Raji (cell line): ENCODE measurements around the gene RFLNA.

Source experiments
- POLR2A ChIP-seq: IDR thresholded peaks from 2 replicates; pipeline ENCODE4 v1.6.1; 2011; ENCODE audit warnings: low read depth, low read length, control low read depth; ENCODE audit not compliant: insufficient read depth

The RFLNA gene

DNA sequence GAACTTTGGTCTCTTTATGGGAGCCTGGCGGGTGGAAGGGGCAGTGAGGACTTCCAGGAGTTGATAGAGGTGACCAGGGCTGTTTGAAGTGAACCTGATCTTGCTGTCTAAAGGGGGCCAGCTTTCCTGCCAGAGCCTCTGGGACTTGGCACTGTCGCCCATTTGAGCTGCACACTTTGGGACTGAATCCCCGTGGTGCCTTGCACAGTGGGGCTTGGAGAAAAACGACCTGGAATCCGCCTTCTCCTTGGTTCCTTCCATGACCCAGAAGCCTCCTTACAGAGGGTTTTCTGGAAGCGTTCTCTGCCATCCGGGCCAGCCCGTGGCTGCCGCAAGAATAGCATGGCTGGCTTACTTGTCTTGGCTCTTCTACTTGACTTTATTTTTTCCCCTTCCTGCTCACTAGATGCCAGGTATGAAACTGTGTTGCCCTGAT, 2.0 kb downstream of the RFLNA start:
- no peak for TF ChIP-seq POLR2A

DNA sequence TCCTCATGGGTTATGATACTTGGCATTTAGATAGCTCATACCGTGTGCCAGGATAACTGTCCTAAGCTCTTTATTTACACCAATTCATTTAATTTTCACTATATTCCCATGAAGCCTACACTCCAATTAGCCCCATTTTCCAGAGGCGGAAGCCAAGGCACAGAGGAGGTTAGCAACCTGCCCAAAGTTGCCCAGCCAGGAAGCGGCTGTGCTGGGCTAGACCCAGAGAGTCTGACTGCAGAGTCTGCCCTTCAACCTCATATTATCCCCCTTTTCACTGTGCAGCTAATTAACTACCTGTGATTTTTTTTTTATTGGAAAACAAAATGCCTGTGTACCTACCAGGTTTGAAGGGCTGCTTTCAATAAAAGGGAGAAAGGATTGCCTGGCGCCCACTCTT, 2.5 kb downstream of the RFLNA start:
- no peak for TF ChIP-seq POLR2A

DNA sequence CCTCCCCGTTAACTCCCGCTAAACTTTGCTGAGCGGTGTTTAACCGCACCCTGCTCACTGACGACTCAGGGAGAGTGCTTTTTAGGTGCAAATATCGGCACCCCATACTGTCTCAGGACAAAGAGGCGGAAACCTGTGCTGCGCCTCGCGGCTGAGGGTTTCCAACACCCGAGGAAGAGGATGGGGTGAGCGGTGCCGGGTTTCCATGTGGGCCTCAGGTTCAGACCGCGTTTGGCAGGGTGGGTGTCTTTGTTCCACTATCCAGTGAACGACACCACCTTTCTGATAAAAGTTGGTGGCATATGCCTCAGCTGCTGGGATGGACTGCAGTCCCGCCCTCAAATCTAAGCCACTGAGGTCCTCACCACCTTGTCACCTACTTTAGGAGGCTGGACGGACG, 3.0 kb downstream of the RFLNA start:
- no peak for TF ChIP-seq POLR2A

DNA sequence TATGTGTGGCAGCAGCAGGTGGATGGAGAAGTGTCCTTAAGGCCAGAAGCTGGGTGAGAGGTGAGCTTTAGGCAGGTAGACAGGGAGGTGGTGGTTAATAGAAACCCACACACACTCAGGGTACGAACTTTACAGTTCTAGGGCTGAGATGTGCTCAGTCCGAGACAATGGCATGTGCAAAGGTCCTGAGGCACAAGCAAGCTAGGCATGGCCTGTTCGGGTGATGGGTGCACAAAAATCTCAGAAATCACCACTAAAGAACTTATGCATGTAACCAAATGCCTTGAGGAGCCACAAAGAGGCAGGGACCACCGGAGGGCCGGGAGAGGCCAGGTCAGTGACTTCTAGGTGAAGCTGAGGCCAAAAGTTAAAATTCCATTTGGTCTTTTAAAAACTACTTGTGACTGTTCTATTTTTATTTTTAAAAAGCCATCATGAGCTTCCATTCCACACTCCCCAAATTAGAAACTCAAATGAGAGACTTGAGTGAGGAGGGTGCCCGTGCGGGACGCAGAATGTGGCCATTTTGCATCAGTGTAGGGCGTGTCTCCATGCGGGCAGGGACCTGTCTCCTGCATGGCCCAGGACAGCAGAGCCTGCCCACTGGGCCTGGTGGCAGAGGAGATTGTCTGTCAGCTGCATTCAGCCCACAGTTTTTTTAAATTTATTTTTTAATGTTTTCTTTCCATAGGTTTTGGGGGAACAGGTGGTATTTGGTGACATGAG, 4.0 kb downstream of the RFLNA start:
- TF ChIP-seq POLR2A: no peak

DNA sequence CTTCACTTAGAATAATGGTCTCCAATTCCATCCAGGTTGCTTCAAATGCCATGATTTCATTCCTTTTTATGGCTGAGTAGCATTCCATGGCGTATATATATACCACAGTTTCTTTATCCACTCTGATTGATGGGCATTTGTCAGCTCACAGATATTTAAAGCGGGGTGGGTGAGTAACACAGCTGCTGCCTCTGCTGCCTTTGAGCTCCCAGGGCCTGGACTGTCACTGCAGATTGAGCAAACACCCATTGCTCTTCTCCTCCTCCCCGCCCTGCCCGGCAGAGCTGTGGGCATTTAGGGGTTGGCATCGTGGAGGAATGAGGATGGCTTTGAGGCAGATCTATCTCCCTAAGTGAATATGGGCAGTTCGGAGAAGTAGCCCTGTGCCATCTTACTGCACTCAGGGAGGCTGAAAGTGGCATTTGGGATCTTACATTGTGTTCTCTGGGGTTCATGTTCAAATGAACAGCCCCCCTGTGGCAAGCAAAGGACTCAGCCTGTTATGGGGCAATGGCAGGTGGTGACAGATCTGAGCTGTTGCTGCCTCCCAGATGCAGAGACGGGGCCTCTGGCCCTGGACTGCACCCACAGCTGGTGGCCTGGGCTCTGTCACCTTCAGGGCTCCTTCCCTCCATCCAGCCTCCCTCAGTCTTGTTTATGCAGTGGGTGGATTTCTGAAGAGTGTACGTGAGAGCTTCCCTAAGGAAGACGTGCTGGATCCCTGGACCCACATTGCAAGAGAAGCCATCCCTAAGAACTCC, 4.9 kb downstream of the RFLNA start:
- TF ChIP-seq POLR2A: no peak

DNA sequence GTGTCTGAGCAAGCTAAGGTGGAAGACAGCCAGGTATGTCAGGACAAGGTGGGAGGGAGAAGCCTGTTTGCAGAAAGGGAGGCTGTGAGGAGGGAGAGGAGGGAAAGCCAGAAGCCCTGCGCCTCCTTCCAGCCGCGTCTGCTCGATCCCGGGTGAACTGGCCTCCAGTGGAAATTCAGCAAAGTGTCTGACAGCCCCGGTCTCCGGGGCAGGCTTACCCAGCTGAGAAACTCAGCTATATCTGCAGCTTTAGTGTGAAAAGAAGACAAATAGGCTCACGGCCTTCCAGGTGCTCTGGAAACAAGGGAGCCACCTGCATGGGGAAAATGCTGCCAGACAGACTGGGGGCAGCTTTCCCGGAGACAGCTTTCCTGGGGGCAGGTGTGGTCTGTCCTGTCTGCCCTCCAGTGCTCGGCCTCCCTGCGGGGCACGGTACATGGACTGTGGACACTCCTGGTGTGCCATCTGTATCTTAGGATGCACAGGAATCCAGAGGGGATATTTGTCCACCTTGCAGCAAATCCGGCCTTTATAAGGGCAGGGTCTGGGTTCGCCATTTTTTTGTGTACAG, 6.3 kb downstream of the RFLNA start:
- no peak for TF ChIP-seq POLR2A

DNA sequence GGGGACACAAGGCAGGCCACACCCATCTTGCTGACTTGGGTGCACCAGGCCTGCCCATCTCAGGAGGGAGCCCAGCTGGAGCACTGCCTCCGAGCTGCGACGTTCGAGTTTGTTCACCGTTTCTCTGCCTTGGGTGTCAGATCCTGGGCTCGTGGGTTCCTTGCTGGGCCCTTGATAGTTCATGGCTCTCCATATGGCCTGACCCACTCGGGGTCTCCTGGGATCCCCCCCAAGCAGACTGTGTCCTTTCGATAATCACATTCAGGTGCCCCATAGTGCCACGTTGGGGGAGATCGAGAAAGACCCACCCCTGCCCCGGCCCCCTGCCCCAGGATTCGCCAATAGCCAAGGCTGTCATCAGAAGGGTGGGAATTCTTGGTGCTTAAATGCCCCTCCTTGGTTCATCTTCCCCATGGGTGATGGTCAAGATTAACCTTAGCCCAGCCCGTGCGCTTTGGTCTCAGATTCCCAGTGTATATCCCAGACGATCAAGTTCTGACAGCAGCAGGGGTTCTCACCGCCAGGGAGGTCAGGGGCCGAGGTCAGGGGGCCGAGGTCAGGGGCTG, 7.4 kb downstream of the RFLNA start:
- no peak for TF ChIP-seq POLR2A

DNA sequence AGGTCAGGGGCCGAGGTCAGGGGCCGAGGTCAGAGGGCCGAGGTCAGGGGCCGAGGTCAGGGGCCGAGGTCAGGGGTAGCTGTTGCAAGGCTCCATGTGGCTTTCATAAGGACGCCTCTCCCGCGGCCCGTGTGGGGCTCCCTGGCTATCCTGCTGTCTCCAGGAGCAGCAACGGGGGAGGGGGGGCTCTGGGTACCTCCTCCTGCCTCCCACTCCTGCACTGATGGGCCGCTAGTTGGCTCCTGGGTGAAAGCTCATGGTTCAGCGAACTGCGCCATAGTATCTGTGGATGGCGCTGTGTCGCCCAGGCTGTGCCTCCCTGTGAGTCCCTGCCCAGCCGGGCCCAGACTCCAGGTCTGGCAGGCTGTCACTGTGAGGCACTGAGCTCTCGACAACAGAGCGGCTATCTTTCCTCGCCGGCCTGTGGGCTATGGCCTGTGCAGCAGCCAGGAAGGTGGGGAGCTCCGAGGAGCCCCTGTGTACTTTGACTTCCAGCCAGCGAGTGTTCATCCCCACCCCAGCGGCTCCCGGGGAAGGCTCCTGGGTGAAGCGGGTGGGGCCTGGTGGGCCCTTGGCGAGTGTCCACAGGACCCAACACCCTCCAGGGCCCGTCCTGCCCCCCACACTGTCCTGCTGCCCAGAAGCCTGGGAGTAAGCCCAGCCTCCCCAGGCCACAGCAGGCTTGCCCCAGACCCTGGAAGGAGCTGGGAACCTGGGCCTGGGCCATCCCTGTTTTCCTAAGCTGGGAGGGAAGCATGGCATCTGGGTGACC, 8.1 kb downstream of the RFLNA start:
- TF ChIP-seq POLR2A: no peak

DNA sequence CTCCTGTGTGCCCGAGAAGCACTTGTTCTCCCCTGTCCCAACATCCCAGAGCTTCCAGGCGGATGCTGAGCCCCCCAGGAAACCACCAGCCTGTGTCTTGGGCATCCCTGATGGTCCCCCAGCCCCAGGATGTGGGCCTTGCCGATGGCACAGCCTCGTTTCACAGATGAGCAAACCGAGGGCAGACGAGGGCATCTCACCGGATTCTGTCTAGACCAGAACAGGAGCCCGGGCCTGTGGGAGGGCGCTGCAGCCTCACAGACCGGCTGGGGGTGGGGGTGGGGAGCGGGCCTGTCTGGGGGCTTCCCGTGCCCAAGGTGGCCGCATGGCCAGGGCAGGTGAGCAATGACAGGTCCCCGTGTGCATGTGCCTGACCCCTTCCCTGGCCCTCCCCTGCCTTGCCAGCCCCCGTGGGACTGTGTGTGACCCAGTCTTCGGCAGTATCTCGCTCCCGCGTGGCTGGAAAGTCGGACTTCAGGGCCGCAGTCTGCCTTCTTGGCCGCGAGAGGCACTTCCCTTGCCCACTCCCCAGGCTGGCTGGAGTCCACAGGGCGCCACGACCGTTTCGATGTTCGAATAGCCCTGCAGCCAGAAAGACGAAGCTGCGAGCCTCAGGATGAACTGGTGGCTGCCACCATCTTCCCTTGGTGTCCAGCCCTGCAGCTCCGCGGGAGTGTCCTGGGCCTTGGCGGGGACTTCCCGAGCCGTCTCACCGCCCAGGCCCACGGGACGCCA, 8.9 kb downstream of the RFLNA start:
- no peak for TF ChIP-seq POLR2A

DNA sequence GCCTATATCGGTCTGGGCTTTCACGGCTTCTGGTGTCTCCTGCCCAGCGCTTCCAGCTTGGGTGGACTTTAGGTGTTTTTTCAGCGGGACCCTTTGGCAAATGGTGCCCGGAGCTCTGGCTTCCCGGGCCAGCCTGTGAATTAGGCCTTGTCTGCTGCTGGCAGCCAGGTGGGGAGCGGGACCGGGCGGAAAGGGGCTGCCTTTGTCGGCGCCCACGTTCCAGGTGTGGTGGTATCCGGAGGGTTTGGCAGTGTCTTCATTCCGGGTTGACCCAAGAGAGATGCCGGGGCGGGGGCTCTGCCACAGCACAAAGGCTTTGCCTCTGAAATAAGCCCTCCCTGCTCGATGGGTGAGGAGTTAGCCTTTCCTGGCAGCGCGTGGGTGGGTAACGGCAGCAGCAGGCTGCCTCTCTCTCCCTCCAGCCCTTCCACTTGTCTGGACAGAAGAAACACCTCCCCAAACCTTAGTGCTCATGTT, 9.5 kb downstream of the RFLNA start:
- no peak for TF ChIP-seq POLR2A

DNA sequence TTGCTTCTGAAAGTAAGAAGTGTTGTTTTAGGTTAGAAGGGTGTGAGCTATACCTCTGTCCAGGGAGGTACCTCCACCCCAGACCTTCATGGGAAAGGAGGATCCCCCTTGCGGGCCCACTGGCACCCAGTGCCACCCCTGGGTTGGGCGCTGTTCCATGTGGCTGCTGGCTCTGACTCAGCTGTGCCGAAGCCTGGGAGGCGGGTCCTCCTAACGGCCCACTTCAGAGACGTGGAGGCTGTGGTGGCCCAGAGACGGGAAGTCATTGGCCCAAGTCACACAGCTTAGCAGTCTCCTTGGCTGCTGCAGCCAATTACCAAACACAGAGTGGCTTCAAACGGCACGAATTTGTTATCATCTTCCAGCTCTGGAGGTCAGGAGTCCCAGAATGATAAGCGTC, 10.2 kb downstream of the RFLNA start:
- TF ChIP-seq POLR2A: no peak

DNA sequence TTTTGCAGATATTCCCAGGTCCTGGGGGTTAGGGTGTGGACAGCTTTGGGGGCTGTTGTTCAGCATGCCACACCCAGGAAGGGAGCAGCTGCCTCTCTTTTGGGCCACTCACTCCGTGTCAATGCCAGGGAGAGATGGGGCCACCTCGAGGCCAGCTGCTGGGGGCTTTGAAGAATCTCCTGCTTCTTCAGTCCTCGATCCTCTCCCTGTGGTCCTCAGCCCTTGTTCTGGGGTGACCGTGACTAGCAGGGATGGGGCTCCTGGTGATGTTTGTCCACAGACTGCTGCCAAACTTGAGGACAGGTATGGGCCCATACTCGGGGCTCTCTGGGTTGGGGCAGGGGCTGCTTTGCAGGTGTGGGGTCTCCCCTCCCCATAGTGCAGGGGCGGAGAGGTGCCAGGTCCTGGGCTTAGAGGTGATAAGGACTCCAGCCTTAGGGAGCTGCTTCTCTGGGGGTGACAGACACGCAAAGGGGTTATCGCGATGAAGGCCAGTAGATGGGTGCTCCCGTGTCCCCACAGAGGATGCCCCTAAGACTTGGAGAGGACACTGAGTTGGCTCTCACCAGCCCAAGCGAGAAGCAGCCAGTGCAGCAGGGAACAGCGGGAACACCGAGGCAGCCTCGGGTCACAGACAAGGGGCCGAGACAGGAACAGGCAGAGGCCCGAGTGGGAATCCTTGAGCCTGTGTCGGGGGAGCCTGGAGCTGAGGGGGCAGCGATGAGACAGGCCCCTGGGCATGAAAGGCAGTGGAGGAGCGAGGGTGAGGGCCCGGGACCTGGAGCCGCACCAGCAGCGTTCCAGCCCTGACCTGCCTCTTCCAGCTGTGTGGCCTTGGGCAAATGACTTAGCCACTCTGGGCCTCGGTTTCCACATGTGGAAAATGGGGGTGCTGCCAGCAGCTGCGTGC, 11.1 kb downstream of the RFLNA start:
- no peak for TF ChIP-seq POLR2A
